DND-41 (cell line): ENCODE results near the gene ZHX3.

Experiments used
- EZH2 ChIP-seq: IDR thresholded peaks from 3 replicates; pipeline ENCODE4 v1.6.1; 2012; ENCODE audit warnings: borderline replicate concordance, low read depth, mild to moderate bottlenecking, moderate library complexity, low read length, inconsistent platforms; ENCODE audit not compliant: severe bottlenecking
- TF ChIP-seq, protein P1 (sequence below): IDR thresholded peaks from 2 replicates; pipeline ENCODE4 v1.5.1; 2012; ENCODE audit warnings: borderline replicate concordance, low read length, moderate library complexity, mild to moderate bottlenecking; ENCODE audit not compliant: poor library complexity, severe bottlenecking; ENCODE audit errors: extremely low read depth

DNA sequence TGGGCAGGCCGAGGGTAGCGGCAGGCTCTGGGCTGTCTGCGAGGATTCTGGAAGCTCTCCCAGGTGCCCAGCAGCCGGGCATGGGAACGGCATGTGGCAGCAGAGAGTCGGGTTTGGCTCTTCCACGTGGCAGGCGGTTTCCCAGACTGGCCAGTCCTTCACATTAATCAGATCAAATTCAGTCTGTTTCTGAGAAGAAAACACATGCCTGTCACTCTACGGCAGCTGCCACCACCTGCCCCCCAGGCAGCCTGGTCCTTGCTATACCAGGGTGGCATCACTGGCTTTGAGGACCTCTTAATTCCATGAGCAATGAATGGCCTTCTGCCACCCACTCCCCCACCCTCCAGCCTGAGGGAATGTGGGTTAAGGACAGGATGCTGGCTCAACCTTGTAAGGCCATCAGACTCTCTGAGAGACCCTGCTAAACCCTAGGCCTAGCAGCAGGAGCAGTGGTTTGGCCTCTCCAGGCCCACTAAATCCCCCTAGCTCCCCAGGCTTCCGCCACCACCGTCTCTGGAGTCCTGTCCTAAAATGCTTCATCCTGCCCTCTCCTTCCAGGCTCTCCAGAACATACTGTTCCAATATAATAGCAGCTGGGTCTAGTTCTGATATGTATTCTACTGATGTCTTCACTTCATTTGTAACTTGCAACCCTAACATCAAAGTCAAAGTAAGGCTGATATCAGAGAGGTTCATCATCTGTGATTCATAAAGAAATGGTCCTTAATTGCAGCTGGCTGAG, 132.3 kb downstream of the ZHX3 start:
- TF ChIP-seq, protein P1, sequence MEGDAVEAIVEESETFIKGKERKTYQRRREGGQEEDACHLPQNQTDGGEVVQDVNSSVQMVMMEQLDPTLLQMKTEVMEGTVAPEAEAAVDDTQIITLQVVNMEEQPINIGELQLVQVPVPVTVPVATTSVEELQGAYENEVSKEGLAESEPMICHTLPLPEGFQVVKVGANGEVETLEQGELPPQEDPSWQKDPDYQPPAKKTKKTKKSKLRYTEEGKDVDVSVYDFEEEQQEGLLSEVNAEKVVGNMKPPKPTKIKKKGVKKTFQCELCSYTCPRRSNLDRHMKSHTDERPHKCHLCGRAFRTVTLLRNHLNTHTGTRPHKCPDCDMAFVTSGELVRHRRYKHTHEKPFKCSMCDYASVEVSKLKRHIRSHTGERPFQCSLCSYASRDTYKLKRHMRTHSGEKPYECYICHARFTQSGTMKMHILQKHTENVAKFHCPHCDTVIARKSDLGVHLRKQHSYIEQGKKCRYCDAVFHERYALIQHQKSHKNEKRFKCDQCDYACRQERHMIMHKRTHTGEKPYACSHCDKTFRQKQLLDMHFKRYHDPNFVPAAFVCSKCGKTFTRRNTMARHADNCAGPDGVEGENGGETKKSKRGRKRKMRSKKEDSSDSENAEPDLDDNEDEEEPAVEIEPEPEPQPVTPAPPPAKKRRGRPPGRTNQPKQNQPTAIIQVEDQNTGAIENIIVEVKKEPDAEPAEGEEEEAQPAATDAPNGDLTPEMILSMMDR, result no peak
- no peak for TF ChIP-seq EZH2
